ENCODE data around the gene ABCC11.

DNA sequence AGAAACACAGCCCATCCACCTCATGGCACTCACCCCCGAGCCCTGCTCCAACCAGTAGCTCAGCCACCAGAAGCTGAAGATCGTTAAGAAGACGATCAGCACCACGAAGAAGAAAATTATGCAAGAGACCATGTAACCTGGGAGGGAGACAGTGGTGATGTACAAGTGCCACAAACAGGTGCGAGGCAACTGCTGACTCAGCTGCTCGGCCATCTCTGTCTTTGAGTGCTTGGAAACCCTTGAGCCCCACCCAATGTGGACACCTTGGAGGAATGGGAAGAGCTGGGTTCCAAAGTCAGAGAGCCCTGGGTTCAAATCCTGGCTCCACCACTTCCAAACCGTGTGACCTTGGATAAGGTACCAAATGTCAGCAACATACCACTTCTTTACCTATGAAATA is 53.5 kb downstream of the ABCC11 start:
- TF ChIP-seq, protein P1, sequence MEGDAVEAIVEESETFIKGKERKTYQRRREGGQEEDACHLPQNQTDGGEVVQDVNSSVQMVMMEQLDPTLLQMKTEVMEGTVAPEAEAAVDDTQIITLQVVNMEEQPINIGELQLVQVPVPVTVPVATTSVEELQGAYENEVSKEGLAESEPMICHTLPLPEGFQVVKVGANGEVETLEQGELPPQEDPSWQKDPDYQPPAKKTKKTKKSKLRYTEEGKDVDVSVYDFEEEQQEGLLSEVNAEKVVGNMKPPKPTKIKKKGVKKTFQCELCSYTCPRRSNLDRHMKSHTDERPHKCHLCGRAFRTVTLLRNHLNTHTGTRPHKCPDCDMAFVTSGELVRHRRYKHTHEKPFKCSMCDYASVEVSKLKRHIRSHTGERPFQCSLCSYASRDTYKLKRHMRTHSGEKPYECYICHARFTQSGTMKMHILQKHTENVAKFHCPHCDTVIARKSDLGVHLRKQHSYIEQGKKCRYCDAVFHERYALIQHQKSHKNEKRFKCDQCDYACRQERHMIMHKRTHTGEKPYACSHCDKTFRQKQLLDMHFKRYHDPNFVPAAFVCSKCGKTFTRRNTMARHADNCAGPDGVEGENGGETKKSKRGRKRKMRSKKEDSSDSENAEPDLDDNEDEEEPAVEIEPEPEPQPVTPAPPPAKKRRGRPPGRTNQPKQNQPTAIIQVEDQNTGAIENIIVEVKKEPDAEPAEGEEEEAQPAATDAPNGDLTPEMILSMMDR (IDR thresholded peaks at IDR 0.05 in 4 of 5, conservative IDR thresholded peaks at IDR 0.05 in 1 of 5) = no peak
- no peak for TF ChIP-seq POLR2A (IDR thresholded peaks at IDR 0.05)

All from gastrocnemius medialis (tissue), 4 donors.